ENCODE measurements around the gene CEP20.

The CEP20 gene

GRCh38 chr16:15898654-15899053 is 10.3 kb upstream of the CEP20 start:
- no peak for TF ChIP-seq CTCF (IDR thresholded peaks at IDR 0.05; ENCODE audit: borderline replicate concordance, extremely low read depth, low read length, poor library complexity, severe bottlenecking)
- TF ChIP-seq EZH2 (IDR thresholded peaks at IDR 0.05; ENCODE audit: borderline replicate concordance, low read depth, low read length, severe bottlenecking) = no peak
- ATAC-seq (ENCODE audit: insufficient read depth, low read depth) = no peak
- no peaks in the 10 kb centered on the region for H3K36me3 ChIP-seq (ENCODE audit: insufficient read depth, low read length)
- H3K27me3 ChIP-seq (ENCODE audit: insufficient read depth, low read length, poor library complexity) = no peaks in the 10 kb centered on the region
- H3K9me3 ChIP-seq (ENCODE audit: insufficient read depth, low read length, severe bottlenecking) = no peaks in the 10 kb centered on the region
- H3K27ac ChIP-seq (ENCODE audit: low read length) = no peak overlapping the region
- no peaks in the 10 kb centered on the region for H3K4me1 ChIP-seq (ENCODE audit: insufficient read depth, low read length)
- no peak for DNase-seq
- no peaks in the 10 kb centered on the region for H3K79me2 ChIP-seq (ENCODE audit: insufficient read depth, low read length)
- no peaks in the 10 kb centered on the region for H4K20me1 ChIP-seq (ENCODE audit: insufficient read depth, low read length)
- H3K4me3 ChIP-seq (ENCODE audit: low read depth in 1 of 2, low read length in 2 of 2) = no peak overlapping the region
- no peak overlapping the region for H3K4me2 ChIP-seq (ENCODE audit: insufficient read depth, low read length)
- H3K9ac ChIP-seq (ENCODE audit: low read depth, low read length) = no peak overlapping the region
- H2AFZ ChIP-seq (ENCODE audit: low read depth, low read length) = no peak overlapping the region

- no peaks in the 10 kb centered on the region for H3K4me1 ChIP-seq (ENCODE audit: insufficient read depth, low read length)
- H4K20me1 ChIP-seq (ENCODE audit: insufficient read depth, low read length) = no peaks in the 10 kb centered on the region
- no peaks in the 10 kb centered on the region for H3K9me3 ChIP-seq (ENCODE audit: insufficient read depth, low read length, severe bottlenecking)
- no peaks in the 10 kb centered on the region for H3K27me3 ChIP-seq (ENCODE audit: insufficient read depth, low read length, poor library complexity)
- H3K9ac ChIP-seq (ENCODE audit: low read depth, low read length) = no peak overlapping the region
- no peak overlapping the region for H3K27ac ChIP-seq (ENCODE audit: low read length)
- DNase-seq = no peak
- no peaks in the 10 kb centered on the region for H3K36me3 ChIP-seq (ENCODE audit: insufficient read depth, low read length)
- H3K4me2 ChIP-seq (ENCODE audit: insufficient read depth, low read length) = no peak overlapping the region
- no peak for ATAC-seq (ENCODE audit: insufficient read depth, low read depth)
- TF ChIP-seq CTCF (IDR thresholded peaks at IDR 0.05; ENCODE audit: borderline replicate concordance, extremely low read depth, low read length, poor library complexity, severe bottlenecking) (no peak), EZH2 (IDR thresholded peaks at IDR 0.05; ENCODE audit: borderline replicate concordance, low read depth, low read length, severe bottlenecking) (no peak)
- no peaks in the 10 kb centered on the region for H3K79me2 ChIP-seq (ENCODE audit: insufficient read depth, low read length)
- H2AFZ ChIP-seq (ENCODE audit: low read depth, low read length) = no peak overlapping the region
- H3K4me3 ChIP-seq (ENCODE audit: low read depth in 1 of 2, low read length in 2 of 2) = no peak overlapping the region
These were observed 9.4 kb upstream of the CEP20 start for GRCh38 chr16:15897834-15898254.

- Histone ChIP-seq H3K27me3 (ENCODE audit: insufficient read depth, low read length, poor library complexity) (no peaks in the 10 kb centered on the region), H3K36me3 (ENCODE audit: insufficient read depth, low read length) (no peaks in the 10 kb centered on the region), H3K27ac (ENCODE audit: low read length) (no peak overlapping the region), H2AFZ (ENCODE audit: low read depth, low read length) (no peak overlapping the region), H3K4me3 (ENCODE audit: low read depth in 1 of 2, low read length in 2 of 2) (no peak overlapping the region), H3K4me1 (ENCODE audit: insufficient read depth, low read length) (no peaks in the 10 kb centered on the region), H3K4me2 (ENCODE audit: insufficient read depth, low read length) (no peak overlapping the region), H3K9ac (ENCODE audit: low read depth, low read length) (no peak overlapping the region), H3K9me3 (ENCODE audit: insufficient read depth, low read length, severe bottlenecking) (no peaks in the 10 kb centered on the region), H4K20me1 (ENCODE audit: insufficient read depth, low read length) (no peaks in the 10 kb centered on the region), H3K79me2 (ENCODE audit: insufficient read depth, low read length) (no peaks in the 10 kb centered on the region)
- no peak for DNase-seq
- no peak for ATAC-seq (ENCODE audit: insufficient read depth, low read depth)
- TF ChIP-seq EZH2 (IDR thresholded peaks at IDR 0.05; ENCODE audit: borderline replicate concordance, low read depth, low read length, severe bottlenecking) (no peak), CTCF (IDR thresholded peaks at IDR 0.05; ENCODE audit: borderline replicate concordance, extremely low read depth, low read length, poor library complexity, severe bottlenecking) (no peak)
These were observed 8.8 kb upstream of the CEP20 start for GRCh38 chr16:15897121-15897780.

All from DND-41 (cell line).